H1 (cell line): ENCODE measurements around the gene PXMP4. TPM values are rescaled to one million over a fixed set of nuclear protein-coding genes. Genes with fewer than 3 reads are reported as not detected.

ENCODE experiments used
- TAF1 ChIP-seq: IDR thresholded peaks from 2 replicates; pipeline ENCODE4 v1.6.1; 2011; ENCODE audit warnings: mild to moderate bottlenecking, low read depth, low read length
- polyA plus RNA-seq, 7 experiments: library from polyadenylated mRNA; depleted of rRNA in 3 of 7; stranded (reverse) in 5 of 7; unstranded in 2 of 7; fragments of >200 nt in 5 of 7; fragments of 200-250 nt in 2 of 7; gene quantifications; 1 replicate in 5 of 7; 2 replicates in 1 of 7; 4 replicates in 1 of 7; pipeline versions ENCODE4 v1.2.1 to v1.2.3, GENCODE V29; 2011 to 2013; ENCODE audit warnings: missing spikeins in 2 of 7, mixed read lengths in 2 of 7
- total RNA-seq: library from RNA; stranded (reverse); fragmentation: NEBNext Ultra II Directional; extraction: Animal tissue kit (Norgen Biotek cat#: 25700); gene quantifications from 2 replicates; pipeline ENCODE4 v1.2.1, GENCODE V29; 2021

PXMP4 gene
- total and polyA plus RNA-seq, 2 of the 8 experiments (the other 6 are each of a cell fraction or from before 2014, with no cell fraction given): 3.3 to 3.4 TPM

- TF ChIP-seq TAF1: no peak
Measured at GRCh38 chr20:33653900-33654596, 66.1 kb downstream of the PXMP4 start (continued).
